ENCODE data around the gene PMEPA1. TPM values are rescaled to one million over a fixed set of nuclear protein-coding genes. Genes with fewer than 3 reads are reported as not detected.

The PMEPA1 gene
- total and polyA plus RNA-seq, 10 of the 15 experiments (the other 5 are each of a cell fraction or from before 2014, with no cell fraction given) = 0.02 to 0.10 (median 0.04) TPM; not detected in 3

- TF ChIP-seq HSF1 (IDR thresholded peaks at IDR 0.05; ENCODE audit: low read depth, low read length) (no peak), SIN3A (IDR thresholded peaks at IDR 0.05; ENCODE audit: low read depth, low read length) (no peak), CEBPB (IDR thresholded peaks at IDR 0.05; ENCODE audit: borderline replicate concordance in 1 of 2, low read depth in 2 of 2, low read length in 2 of 2) (no peak), SIX5 (IDR thresholded peaks at IDR 0.05; ENCODE audit: low read depth, low read length, severe bottlenecking) (no peak), NKRF (conservative IDR thresholded peaks at IDR 0.05) (no peak)
Measured at GRCh38 chr20:57723816-57724215, 14.0 kb upstream of the PMEPA1 start (continued).

- Histone ChIP-seq H4K20me1 (ENCODE audit: control insufficient read depth, insufficient read depth) (peaks cover 2% of the 10 kb centered on the region; the same call in 1 of the 2 replicates), H3K79me2 (ENCODE audit: control insufficient read depth, insufficient read depth, low read length) (no peaks in the 10 kb centered on the region), H3K36me3 (ENCODE audit: control insufficient read depth in 2 of 2, insufficient read depth in 2 of 2, low read length in 1 of 2) (no peaks in the 10 kb centered on the region), H3K4me3 (no peak overlapping the region), H3K4me1 (ENCODE audit: control insufficient read depth, insufficient read depth, low read length) (no peaks in the 10 kb centered on the region; the same call in 1 of the 2 replicates), H3K27me3 (replicated peaks in 1 of 2; ENCODE audit: control insufficient read depth in 2 of 2, insufficient read depth in 2 of 2, low read length in 1 of 2) (peaks cover 2 to 5% of the 10 kb centered on the region in 2 experiments; a peak in 3 of 4 replicates), H2AFZ (ENCODE audit: control insufficient read depth, low read depth, low read length) (no peak overlapping the region), H3K9me3 (replicated peaks; ENCODE audit: control insufficient read depth, insufficient read depth, low read length) (no peaks in the 10 kb centered on the region), H3K9ac (ENCODE audit: control insufficient read depth, insufficient read depth, low read length) (no peak overlapping the region), H3K27ac (ENCODE audit: control insufficient read depth, insufficient read depth) (no peak overlapping the region), H3K4me2 (ENCODE audit: control insufficient read depth, insufficient read depth) (no peak overlapping the region)
- ATAC-seq (no peak), DNase-seq (ENCODE audit: low read depth, low spot score) (no peak), FAIRE-seq (no peak)
- in situ Hi-C loops (cut with MboI) (no loop called here), intact Hi-C loops (cut with micrococcal nuclease; ENCODE audit: unreplicated experiment) (no loop called here)
- 7% methylated on average over 4 of the region's 4 CpGs for WGBS (ENCODE audit: insufficient coverage, insufficient replicate concordance, low lambda C conversion rate, missing lambda C conversion rate)
- BruUV-seq (replicated peaks) = no TSS peak
- ChIA-PET CTCF (interaction anchor here (1.2 kb wide), 1 partner anchor 38 kb away, joined by 4 read pairs; no protein-coding TSS in a partner anchor), RAD21 (ENCODE audit: unreplicated experiment) (no interaction called here), POLR2A (interaction anchor here (0.6 kb wide), 1 partner anchor 57 kb away, joined by 4 read pairs; no protein-coding TSS in a partner anchor), SMC1A (ENCODE audit: uncharacterized antibody, unreplicated experiment) (interaction anchor here (1.0 to 1.6 kb wide), 3 partner anchors 9 to 649 kb away, joined by 3 to 6 read pairs (median 3); no protein-coding TSS in a partner anchor)
- TF ChIP-seq SMARCA5 (IDR thresholded peaks at IDR 0.05) (no peak), EZH2 (IDR thresholded peaks at IDR 0.05; ENCODE audit: borderline replicate concordance, control insufficient read depth, low read depth, low read length) (no peak), CTCF (IDR thresholded peaks at IDR 0.05 in 2 of 3, conservative IDR thresholded peaks at IDR 0.05 in 1 of 3; ENCODE audit: control insufficient read depth in 2 of 3, extremely low read depth in 1 of 3, insufficient read depth in 1 of 3, low read depth in 3 of 3, low read length in 3 of 3) (no peak), MXI1 (IDR thresholded peaks at IDR 0.05; ENCODE audit: low read depth, low read length) (no peak), BCL11A (IDR thresholded peaks at IDR 0.05; ENCODE audit: low read depth, low read length) (no peak), RELB (IDR thresholded peaks at IDR 0.05; ENCODE audit: low read depth) (no peak), SIX5 (IDR thresholded peaks at IDR 0.05; ENCODE audit: low read depth, low read length, severe bottlenecking) (no peak), HDGF (IDR thresholded peaks at IDR 0.05) (no peak), NBN (IDR thresholded peaks at IDR 0.05) (no peak), SMAD1 (IDR thresholded peaks at IDR 0.05; ENCODE audit: low read depth, partially characterized antibody) (no peak), SPI1 (IDR thresholded peaks at IDR 0.05; ENCODE audit: borderline replicate concordance, insufficient read depth, low read depth, low read length) (no peak), TBL1XR1 (IDR thresholded peaks at IDR 0.05; ENCODE audit: low read depth, low read length) (no peak)
Measured at GRCh38 chr20:57719951-57720350, 10.1 kb upstream of the PMEPA1 start.
